Neural progenitor cell (in vitro differentiated cells): ENCODE results near the gene PMEPA1.

Source experiments
- CTCF ChIP-seq: fragments of 200-600 bp; sonication (generic); IDR thresholded peaks from 2 replicates; pipeline ENCODE4 v1.5.1; 2017; ENCODE audit warnings: antibody characterized with exemption, mild to moderate bottlenecking
- EZH2 ChIP-seq: fragments of 200-600 bp; sonication (generic); IDR thresholded peaks from 2 replicates; pipeline ENCODE4 v1.6.1; 2017; ENCODE audit warnings: antibody characterized with exemption, mild to moderate bottlenecking, moderate library complexity

- no peak for TF ChIP-seq CTCF
- no peak for TF ChIP-seq EZH2
Observed at GRCh38 chr20:57656821-57657534, 52.8 kb downstream of the PMEPA1 start.
